GM12892 (cell line): Measurements from ENCODE around the gene FGF8.

Experiments used
- POLR2A ChIP-seq: IDR thresholded peaks from 2 replicates; pipeline ENCODE4 v1.6.1; 2011; ENCODE audit warnings: low read depth, low read length, control low read depth
- POLR2AphosphoS5 ChIP-seq: IDR thresholded peaks from 2 replicates; pipeline ENCODE4 v1.6.1; 2011; ENCODE audit warnings: low read depth, low read length, control low read depth
- TAF1 ChIP-seq: IDR thresholded peaks from 2 replicates; pipeline ENCODE4 v1.6.1; 2011; ENCODE audit warnings: low read depth, mild to moderate bottlenecking, control low read depth, low read length, borderline replicate concordance

- TF ChIP-seq POLR2AphosphoS5 (no peak; the same call in 1 of the 2 replicates), POLR2A (no peak), TAF1 (no peak)
Measured at GRCh38 chr10:101789686-101790085, 13.8 kb upstream of the FGF8 start.
